Progenitor cell of endocrine pancreas (in vitro differentiated cells): Measurements from ENCODE around the gene RNF5. TPM values are rescaled to one million over a fixed set of nuclear protein-coding genes. Genes with fewer than 3 reads are reported as not detected.

Experiments
- DNase-seq: peaks from one replicate; pipeline ENCODE4 v3.0.0; 2021; ENCODE audit warnings: low spot score; ENCODE audit not compliant: unreplicated experiment
- H3K27ac Mint-ChIP-seq: 2 replicates; pipeline ENCODE4 v1.8.0; 2021; ENCODE audit warnings: mild to moderate bottlenecking, moderate library complexity, mixed read lengths
- H3K27me3 Mint-ChIP-seq: 2 replicates; pipeline ENCODE4 v1.8.0; 2021; ENCODE audit warnings: mixed read lengths
- H3K36me3 Mint-ChIP-seq: 2 replicates; pipeline ENCODE4 v1.8.0; 2022; ENCODE audit warnings: mixed read lengths; ENCODE audit not compliant: insufficient read depth
- H3K4me1 Mint-ChIP-seq: 2 replicates; pipeline ENCODE4 v1.8.0; 2021; ENCODE audit warnings: low read depth, mixed read lengths
- H3K4me3 Mint-ChIP-seq: 2 replicates; pipeline ENCODE4 v1.8.0; 2021; ENCODE audit warnings: low read depth, mild to moderate bottlenecking, moderate library complexity, mixed read lengths
- H3K9me3 Mint-ChIP-seq: 2 replicates; pipeline ENCODE4 v1.8.0; 2021; ENCODE audit warnings: low read depth, mixed read lengths
- CTCF ChIP-seq: fragments of 200-600 bp; sonication (generic); IDR thresholded peaks from one replicate; pipeline ENCODE4 v1.5.0; 2021; ENCODE audit warnings: antibody characterized with exemption, mild to moderate bottlenecking; ENCODE audit not compliant: unreplicated experiment
- long read RNA-seq: library from polyadenylated mRNA; unstranded; transcript quantifications from one replicate; pipeline ENCODE4 v2.0.0, GENCODE V29; 2020
- total RNA-seq: library from RNA; stranded (reverse); gene quantifications from 2 replicates; pipeline ENCODE4 v1.2.1, GENCODE V29; 2021

Gene RNF5
- total RNA-seq: 91.2 and 92.2 TPM in 2 replicates
- long read RNA-seq, partial matches to known transcripts: 1 of 1 reads
- long read RNA-seq, other reads (novel, unspliced or antisense): 0 of 1 reads

GRCh38 chr6:32177788-32178546, at the start of gene RNF5:
Gene RNF5 (plus strand): TSS chr6:32178405. CDS start chr6:32178512, 107 bp downstream.
- peak within 1 kb of the TSS; percentile 100 for H3K27ac Mint-ChIP-seq
- no peak for TF ChIP-seq CTCF

GRCh38 chr6:32128751-32129296, 49.4 kb upstream of the RNF5 start:
- TF ChIP-seq CTCF: no peak
- Mint-ChIP-seq H3K36me3 (peaks cover 9% of the 10 kb centered on the region), H3K4me3 (peak overlapping the region; percentile 100), H3K4me1 (peaks cover 27% of the 10 kb centered on the region), H3K9me3 (no peaks in the 10 kb centered on the region), H3K27me3 (peaks cover 1% of the 10 kb centered on the region), H3K27ac (peak overlapping the region; percentile 99)
- DNase-seq: no peak

More at GRCh38 chr6:32177788-32178546, at the start of gene RNF5:
- Mint-ChIP-seq H3K27me3 (no peaks in the 10 kb centered on the region), H3K4me1 (peaks cover 47% of the 10 kb centered on the region), H3K4me3 (peak within 1 kb of the TSS; percentile 91), H3K9me3 (no peaks in the 10 kb centered on the region), H3K36me3 (peaks cover 12% of the 10 kb centered on the region)
- peak; percentile 92 for DNase-seq

GRCh38 chr6:32129297-32130088, 48.7 kb upstream of the RNF5 start:
- H3K9me3 Mint-ChIP-seq: no peaks in the 10 kb centered on the region
- peaks cover 3% of the 10 kb centered on the region for H3K27me3 Mint-ChIP-seq
- H3K36me3 Mint-ChIP-seq: peaks cover 4% of the 10 kb centered on the region
- H3K4me3 Mint-ChIP-seq: peak overlapping the region; percentile 92
- peaks cover 27% of the 10 kb centered on the region for H3K4me1 Mint-ChIP-seq
- DNase-seq: no peak
- peak overlapping the region; percentile 98 for H3K27ac Mint-ChIP-seq
- no peak for TF ChIP-seq CTCF

- Mint-ChIP-seq H3K4me3 (peak overlapping the region; percentile 40), H3K9me3 (no peaks in the 10 kb centered on the region), H3K27me3 (peaks cover 6% of the 10 kb centered on the region), H3K36me3 (no peaks in the 10 kb centered on the region), H3K27ac (no peak overlapping the region), H3K4me1 (peaks cover 25% of the 10 kb centered on the region)
- TF ChIP-seq CTCF: no peak
- DNase-seq: no peak
Measured at GRCh38 chr6:32131439-32131948, 46.7 kb upstream of the RNF5 start.

- peaks cover 6% of the 10 kb centered on the region for H3K27me3 Mint-ChIP-seq
- DNase-seq: no peak
- no peak for TF ChIP-seq CTCF
- no peaks in the 10 kb centered on the region for H3K36me3 Mint-ChIP-seq
- H3K4me1 Mint-ChIP-seq: peaks cover 19% of the 10 kb centered on the region
- H3K27ac Mint-ChIP-seq: no peak overlapping the region
- H3K9me3 Mint-ChIP-seq: no peaks in the 10 kb centered on the region
- no peak overlapping the region for H3K4me3 Mint-ChIP-seq
Measured at GRCh38 chr6:32132110-32132509, 46.1 kb upstream of the RNF5 start.
